M059J (cell line): ENCODE data around the gene SYCP2. TPM values are rescaled to one million over a fixed set of nuclear protein-coding genes. Genes with fewer than 3 reads are reported as not detected.

Experiments
- DNase-seq: peaks from one replicate; pipeline ENCODE4 v3.0.0-alpha.2; 2012; ENCODE audit warnings: low read depth
- total RNA-seq: library from RNA; depleted of rRNA; stranded (reverse); fragments of >200 nt; shearing (Covaris generic); gene quantifications from 2 replicates; pipeline ENCODE4 v1.2.3, GENCODE V29; 2014; rRNA removed

SYCP2 gene
- total RNA-seq, 1 experiment from 2014 or later, result 0.79 TPM

DNA sequence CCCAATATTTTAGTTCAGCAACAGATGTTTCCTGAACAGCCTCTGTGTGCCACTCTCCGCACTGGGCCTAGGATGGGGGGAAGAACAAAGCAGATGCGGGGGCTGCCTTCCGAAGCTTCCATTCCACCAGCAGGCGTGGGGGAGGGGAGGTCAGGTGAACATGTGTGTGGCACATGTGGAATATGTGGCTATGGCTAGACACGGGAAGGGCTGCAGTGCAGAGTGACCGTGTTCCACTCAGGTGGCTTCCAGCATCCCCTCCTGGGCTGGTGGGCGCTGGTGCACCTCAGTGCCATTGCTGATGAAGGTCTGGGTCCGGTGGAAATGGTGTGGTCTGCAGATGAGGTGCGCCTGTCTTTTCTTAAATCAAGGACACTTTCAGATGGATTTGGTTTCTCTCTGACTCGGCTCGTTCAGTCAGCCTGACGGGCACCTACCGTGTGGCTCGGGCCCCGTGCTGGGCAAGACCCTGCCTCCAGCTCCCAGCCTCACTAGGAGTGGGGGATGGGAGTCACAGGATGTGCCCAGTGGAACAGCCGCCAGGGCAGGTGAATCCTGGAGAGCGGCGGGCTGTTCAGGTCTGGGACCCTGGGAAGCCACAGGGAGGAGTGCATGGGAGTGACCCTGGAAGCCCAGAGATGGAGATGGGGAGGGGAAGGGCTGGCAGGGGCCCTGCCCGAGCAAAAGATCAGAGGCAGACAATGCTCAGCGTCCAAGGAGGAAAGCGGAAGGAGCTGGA is 111.0 kb downstream of the SYCP2 start:
- no peak for DNase-seq

DNA sequence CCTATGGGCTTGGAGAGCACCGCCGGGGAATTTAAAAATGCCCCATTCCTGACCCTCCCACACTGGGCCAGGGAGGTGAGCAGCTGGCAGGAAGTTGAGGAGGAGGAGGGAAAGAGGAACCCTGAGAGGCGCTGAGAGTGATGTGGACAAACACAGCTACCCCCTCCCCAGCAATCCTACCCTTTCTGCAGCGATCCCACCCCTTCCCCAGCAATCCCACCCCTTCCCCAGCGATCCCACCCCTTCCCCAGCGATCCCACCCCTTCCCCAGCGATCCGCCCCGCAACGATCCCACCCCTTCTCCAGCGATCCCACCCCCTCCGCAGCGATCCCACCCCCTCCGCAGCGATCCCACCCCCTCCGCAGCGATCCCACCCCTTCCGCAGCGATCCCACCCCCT is 111.6 kb downstream of the SYCP2 start:
- DNase-seq, result no peak

DNA sequence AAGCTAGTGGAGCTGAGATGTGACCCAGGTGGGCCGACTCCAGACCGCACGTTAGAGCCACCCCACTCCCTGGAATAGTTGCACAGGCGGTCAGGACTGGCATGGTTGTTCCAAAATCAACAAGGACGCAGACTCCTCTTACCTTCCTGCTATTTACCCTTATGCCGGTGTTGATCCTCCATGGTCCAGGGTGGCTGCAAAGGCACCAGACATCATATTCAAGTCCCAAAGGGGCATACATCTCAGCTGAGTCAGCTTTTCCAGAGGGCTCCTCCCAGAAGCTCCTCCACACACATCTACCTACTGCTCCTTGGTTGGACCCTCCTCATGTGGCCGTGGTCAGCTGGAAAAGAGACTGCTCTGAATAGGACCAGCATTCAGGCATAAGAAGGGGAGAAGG is 112.2 kb downstream of the SYCP2 start:
- no peak for DNase-seq

DNA sequence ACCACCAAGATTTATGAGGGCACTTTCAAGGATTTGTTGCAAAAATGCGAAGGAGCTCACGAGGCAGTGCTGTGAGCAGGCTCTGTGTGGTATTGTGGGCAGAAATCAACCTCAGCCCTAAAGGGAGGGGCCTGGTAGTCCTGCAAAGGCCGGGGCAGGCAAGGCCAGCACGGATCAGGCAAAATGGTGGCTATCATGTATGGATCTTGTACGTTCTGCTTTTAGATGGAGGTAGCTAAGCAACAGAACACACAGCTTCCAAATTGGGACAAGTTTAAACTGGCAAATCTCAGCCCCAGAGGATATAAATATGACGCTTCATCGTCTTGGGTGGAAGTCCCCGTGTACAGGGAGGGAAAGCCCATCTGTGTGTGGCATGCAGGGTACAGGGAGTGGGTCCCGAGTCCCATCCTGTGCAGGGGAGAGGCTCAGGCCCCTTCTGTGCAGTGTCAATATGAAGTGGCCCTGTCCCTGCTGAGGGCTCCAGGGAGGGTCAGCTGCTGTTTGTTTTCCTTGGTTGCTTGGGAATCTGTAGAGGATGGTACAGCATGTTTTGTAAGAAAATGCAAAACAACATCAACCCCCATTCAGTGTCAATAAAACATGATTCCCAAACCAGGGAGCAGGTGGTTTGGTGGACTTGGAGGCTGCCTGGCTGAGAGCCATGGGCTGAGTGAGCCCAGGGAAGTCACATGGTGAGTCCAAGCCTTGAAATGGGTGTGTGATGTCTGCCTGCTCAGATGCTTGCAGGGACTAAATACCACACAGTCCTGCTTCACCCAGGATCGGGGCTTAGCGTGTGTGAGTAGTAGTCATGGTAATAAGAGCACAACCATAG is 113.0 kb downstream of the SYCP2 start:
- peak; percentile 16 for DNase-seq

DNA sequence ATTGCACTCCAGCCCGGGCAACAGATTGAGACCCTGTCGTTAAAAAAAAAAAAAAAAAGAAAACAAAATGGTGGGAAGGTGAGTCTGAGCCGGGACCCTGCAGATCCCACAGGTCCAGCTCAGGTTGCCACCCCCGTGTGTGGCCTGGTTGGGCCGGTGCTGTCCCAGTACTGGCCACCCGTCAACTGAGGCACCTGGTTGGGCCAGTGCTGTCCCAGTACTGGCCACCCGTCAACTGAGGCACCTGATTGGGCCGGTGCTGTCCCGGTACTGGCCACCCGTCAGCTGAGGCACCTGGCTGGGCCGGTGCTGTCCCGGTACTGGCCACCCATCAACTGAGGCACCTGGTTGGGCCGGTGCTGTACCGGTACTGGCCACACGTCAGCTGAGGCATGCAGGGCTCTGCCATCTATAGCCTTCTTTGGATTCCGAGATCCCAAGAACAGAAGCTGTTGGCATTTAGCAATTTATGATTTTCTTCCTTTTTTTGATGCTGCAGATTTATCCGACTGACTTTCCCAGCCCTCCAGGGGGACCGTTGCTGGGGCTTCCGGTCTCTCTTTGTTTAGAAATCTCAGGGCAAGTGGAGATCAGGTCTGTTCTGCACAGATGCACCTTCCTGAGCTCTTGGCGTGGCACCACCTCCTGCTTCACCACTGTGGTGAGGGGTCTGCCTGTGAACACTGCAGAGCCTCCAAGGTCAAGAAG is 113.8 kb downstream of the SYCP2 start:
- DNase-seq, result no peak

DNA sequence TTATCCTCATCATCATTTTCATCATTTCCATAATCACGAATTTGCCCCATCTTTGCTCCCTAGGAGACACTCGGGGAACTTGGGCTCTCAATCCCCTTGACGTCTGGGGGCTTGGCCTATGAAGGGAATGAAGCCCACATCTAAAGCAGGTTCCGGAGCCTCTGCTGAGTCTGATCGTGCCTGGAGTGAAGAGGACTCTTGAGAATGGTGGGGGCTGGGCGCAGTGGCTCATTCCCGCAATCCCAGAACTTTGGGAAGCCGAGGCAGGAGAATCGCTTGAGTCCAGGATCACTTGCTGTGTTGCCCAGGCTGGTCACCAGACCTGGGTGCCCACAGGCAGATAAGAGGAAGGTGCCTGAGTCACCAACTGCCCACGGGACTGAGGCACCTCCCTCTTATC is 114.5 kb downstream of the SYCP2 start:
- DNase-seq, result no peak

DNA sequence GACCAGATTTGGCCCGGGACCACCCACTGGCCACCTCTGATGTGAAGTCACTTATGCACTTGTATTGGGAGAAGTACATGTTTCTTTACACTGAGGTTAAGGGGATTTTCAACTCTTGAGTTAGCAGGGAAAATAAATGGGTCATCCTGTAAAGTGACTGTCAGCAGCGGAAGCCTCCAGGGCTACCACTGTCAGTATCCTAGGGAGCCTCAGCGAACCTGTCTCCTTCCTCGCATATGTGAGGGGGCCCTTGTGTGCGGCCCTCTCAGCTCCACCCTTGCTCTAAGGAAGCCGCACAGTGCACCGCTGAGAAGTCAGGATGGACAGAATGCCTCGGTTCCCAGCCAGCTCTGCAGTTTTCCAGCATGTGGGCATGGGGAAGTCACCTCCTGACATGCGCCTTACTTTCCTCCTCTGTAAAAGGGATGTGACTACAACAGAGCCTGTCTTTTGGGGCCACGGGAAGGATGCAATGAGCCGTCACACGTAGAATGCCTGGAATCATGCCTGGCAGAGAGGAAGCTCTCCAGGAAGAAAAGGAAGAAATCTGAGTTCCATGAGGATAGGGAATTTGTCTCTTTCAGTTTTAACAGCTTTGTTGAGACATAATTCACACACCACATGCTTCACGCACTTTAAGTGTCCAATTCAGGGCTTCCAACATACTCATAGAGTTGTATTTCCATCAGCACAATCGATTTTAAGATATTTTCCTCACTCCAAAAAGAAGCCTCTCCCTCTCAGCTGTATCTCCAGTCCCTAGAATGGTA is 115.4 kb downstream of the SYCP2 start:
- DNase-seq, result no peak

DNA sequence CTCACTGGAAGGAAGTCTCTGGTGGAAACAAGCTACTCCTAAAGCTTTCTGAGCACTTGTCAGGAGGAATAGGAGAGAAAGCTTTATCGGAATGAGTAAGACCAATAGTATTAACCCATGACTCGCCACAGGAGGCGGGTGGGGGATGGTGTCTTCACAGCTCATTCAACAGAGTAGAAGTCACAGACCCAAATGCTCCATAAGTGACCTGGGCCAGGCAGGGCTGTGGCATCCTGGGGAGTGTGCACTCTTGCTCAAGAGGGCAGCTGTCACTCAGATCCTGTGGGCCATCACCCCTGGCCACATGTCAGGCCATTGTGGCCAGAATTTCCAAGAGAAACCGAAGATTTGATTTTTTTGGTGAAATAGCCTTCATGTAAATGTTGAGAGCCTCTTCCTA is 116.0 kb downstream of the SYCP2 start:
- no peak for DNase-seq

DNA sequence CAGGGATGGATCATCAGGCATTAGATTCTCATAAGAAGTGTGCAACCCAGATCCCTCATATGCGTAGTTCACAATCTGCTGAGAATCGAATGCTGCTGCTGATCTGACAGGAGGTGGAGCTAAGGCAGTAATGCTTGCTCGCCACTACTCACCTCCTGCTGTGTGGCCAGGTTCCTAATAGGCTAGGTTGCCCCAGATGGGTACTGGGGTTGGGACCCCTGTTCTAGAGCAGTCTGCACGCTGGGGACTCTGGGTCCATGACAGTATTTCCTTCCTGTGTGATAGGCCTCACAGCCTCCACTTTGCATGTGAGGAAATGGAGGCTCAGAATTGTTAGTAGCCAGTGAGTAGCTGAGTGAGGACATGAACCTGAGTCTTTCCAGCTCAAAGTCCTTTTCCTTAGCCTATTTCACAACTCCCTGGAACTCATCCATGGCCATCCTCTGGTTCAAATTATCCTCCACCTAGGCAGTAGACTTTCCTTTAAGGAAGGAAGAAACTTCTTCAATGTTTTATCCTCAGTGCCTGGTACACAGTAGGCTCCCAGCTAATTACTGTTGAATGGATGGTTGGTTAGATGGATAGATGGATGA is 117.2 kb downstream of the SYCP2 start:
- no peak for DNase-seq

DNA sequence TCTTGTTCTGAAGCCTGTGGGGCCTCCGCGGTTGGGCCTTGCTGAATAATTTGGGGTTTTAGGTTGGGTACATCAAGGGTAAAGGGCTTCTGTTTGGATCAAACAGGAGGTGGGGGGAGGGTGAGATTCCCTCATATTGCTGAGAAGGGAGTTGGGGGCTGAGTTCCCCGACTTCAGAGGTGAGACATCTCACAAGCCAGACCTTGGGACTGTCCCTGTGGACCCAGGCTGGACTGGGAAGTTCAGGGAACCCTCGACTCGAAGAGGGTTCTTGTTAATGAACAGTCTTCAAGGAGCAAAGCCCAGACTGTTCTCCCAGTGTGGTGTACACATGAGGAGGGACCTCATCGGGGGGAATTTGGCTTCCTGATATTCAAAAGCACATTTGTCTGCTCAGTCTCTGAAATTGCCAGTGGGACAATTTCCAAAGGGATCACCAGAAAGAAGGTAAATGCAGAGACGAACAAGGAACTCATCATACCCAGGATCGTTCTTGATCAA is 118.5 kb downstream of the SYCP2 start:
- DNase-seq, result no peak

DNA sequence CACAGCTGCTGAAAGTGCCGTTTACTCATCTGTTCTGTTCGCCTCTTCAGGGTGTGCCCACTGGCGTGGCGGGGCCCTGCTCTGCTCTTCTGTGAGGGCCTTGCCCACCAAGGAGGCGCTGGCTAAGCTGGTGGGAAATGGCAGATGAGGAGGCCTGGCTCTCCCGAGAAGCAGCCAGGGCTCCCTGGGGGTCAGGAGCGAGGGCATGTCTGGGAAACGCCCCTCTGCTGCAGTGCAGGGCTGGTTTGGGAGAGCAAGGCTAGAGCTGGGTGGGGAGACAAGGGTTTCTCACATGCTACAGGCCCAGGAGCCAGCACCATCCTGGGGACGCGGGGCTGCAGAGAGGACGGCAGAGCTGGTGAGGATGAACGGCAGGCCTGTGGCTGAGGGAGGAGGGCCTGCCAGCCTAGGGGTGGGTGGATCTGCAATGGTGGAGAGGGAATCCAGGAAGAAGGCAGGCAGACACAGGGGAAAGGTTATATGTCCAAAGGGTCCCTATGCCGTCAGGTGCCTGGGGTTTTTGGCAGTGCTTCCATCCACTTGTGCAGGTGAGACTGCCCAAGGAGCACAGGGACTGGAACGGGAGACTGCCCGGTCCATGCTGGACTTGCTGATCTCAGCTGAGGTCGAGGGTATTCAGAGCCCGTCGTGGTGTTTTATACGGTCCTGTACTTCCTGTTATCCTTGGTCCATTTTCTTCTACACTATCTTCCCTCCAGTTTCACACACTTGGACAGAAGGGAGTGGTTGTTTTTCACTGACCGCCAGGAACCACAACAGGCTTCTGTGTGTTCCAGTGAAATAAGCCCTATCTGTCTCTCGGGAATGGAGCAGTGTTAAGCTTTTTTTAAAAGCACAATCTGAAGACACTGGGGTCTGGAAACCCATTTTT is 119.2 kb downstream of the SYCP2 start:
- no peak for DNase-seq

Other genes with a start within 250 kb of the SYCP2 start
- 7.6 and 8.7 TPM in 2 replicates for gene PPP1R3D, start 6.7 kb upstream of the SYCP2 start, total RNA-seq
- 6.3 and 7.3 TPM in 2 replicates for gene FAM217B, start 6.8 kb upstream of the SYCP2 start, total RNA-seq
- 0.15 and 0.81 TPM in 2 replicates for gene CDH26, start 24.8 kb upstream of the SYCP2 start, total RNA-seq